SU-DHL-6 (cell line): ENCODE measurements around the gene BUD23.

ENCODE experiments used
- CTCF ChIP-seq: fragments of 200-600 bp; sonication (generic); IDR thresholded peaks from one replicate; pipeline ENCODE4 v1.5.1; 2017; ENCODE audit warnings: antibody characterized with exemption, mild to moderate bottlenecking, low read length, moderate library complexity; ENCODE audit not compliant: insufficient read depth, poor library complexity, severe bottlenecking
- EZH2phosphoT487 ChIP-seq: fragments of 200-600 bp; sonication (generic), shearing (Covaris generic); conservative IDR thresholded peaks from 2 replicates; pipeline ENCODE4 v1.6.1; 2018; ENCODE audit warnings: mild to moderate bottlenecking, antibody characterized with exemption, low read length, moderate library complexity, mixed read lengths

DNA sequence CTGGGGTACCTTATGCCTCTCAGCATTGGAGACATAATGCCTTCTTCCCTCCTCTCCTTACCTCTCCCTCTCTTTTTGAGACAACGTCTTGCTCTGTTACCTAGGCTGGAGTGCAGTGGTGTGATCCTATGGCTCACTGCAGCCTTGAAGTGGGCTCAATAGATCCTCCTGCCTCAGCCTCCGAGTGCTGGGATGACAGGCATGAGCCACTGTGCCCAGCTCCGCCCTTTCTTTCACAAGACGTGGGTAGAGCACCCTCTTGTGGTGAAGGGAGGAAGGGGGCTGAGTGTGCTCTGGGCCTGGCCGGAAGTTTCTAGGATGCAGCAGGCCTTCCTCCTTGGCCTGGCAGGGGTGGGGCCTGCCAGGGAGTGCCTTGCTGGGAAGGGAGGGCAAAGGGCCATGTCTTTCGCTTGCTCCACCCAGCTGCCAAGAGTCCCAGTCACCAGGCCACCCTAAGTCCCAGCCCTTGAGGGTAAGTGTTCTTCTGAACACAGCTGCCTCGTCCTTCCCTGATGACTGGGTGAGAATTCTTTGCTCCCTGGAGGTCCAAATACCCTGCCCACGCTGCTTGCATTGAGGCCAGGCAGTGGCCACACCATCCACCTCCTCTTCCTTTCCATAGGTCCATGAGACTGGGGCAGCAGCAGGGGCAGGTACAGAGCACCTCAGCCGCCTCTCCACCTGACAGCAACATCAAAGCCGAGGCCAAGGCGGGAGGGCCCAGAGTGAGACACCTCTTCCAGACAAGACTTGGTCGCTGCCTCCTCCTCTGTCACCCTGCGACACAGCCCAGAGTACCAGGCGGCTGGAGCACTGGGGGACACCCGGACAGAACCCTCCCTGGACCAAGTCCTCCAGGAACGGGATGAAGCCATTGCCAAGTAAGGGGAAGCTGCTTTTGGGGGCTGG, 51.5 kb downstream of the BUD23 start:
- TF ChIP-seq CTCF (peak; percentile 99), EZH2phosphoT487 (no peak)
